ENCODE data around the gene ITGB3. TPM values are rescaled to one million over a fixed set of nuclear protein-coding genes. Genes with fewer than 3 reads are reported as not detected.

The ITGB3 gene
- total RNA-seq, 3 donors from 2014 or later (not counting 1 experiment from before 2014, with no cell fraction given): 4.2 to 30.6 (median 11.6) TPM

GRCh38 chr17:47295874-47296255 is 42.2 kb downstream of the ITGB3 start:
- no peaks in the 10 kb centered on the region for H3K36me3 ChIP-seq (ENCODE audit: control insufficient read depth, insufficient read depth, low read length)
- H3K27ac ChIP-seq (ENCODE audit: low read length): no peak overlapping the region
- Mint-ChIP-seq H3K4me1 (no peaks in the 10 kb centered on the region), H3K36me3 (no peaks in the 10 kb centered on the region), H3K27ac (no peak overlapping the region), H3K27me3 (ENCODE audit: low read depth in 2 of 2) (peaks cover 0 to 2% of the 10 kb centered on the region in 2 donors), H3K4me3 (no peak overlapping the region), H3K9me3 (no peaks in the 10 kb centered on the region)
- H3K4me3 ChIP-seq (ENCODE audit: low read length): no peak overlapping the region
- H3K9me3 ChIP-seq (ENCODE audit: control insufficient read depth, insufficient read depth, low read length): no peaks in the 10 kb centered on the region
- TF ChIP-seq, protein P1, sequence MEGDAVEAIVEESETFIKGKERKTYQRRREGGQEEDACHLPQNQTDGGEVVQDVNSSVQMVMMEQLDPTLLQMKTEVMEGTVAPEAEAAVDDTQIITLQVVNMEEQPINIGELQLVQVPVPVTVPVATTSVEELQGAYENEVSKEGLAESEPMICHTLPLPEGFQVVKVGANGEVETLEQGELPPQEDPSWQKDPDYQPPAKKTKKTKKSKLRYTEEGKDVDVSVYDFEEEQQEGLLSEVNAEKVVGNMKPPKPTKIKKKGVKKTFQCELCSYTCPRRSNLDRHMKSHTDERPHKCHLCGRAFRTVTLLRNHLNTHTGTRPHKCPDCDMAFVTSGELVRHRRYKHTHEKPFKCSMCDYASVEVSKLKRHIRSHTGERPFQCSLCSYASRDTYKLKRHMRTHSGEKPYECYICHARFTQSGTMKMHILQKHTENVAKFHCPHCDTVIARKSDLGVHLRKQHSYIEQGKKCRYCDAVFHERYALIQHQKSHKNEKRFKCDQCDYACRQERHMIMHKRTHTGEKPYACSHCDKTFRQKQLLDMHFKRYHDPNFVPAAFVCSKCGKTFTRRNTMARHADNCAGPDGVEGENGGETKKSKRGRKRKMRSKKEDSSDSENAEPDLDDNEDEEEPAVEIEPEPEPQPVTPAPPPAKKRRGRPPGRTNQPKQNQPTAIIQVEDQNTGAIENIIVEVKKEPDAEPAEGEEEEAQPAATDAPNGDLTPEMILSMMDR (IDR thresholded peaks at IDR 0.05): no peak
- no peaks in the 10 kb centered on the region for H3K27me3 ChIP-seq (ENCODE audit: control insufficient read depth, insufficient read depth, low read length)
- intact Hi-C loops (cut with micrococcal nuclease): no loop called here
- 91% methylated on average over 6 of the region's 6 CpGs for WGBS (ENCODE audit: insufficient coverage)
- ATAC-seq (no peak), DNase-seq (no peak)
- H3K4me1 ChIP-seq (ENCODE audit: control insufficient read depth, insufficient read depth, low read length): no peaks in the 10 kb centered on the region

DNA sequence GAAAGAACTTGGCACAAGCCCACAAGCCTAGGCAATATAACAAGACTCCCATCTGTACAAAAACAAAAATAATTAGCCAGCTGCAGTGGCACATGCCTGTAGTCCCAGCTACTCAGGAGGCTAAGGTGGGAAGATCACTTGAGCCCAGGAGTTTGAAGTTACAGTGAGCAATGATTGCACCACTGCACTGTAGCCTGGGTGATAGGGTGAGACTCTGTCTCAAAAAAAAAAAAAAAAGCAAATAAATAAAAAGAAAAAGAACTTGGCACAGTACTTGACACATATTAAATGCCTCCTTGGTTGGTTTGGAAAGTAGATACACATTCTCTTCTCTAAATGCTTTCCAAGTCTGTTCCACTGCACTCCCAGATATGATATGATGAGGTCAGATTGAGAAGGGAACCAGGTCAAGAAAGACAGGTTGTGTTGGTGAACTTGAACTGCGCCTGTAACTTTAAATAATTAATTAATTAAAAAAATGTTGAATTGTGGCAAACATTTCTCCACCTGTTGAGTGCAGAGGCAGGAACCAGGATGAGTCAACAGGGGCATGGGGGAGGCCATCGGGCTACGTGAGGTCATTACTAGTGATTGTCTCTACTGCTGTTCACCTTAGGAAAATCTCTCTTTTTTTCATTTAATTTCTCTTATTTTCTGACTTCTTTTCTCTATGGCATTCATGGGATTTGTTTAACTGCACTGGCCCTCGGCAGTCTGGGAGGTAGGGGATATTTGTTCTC is 44.2 kb downstream of the ITGB3 start:
- H3K9me3 ChIP-seq (ENCODE audit: control insufficient read depth, insufficient read depth, low read length): no peaks in the 10 kb centered on the region
- no peak overlapping the region for H3K27ac Mint-ChIP-seq

GRCh38 chr17:47298712-47299111 is 45.1 kb downstream of the ITGB3 start:
- Mint-ChIP-seq H3K9me3 (peaks cover 3 to 4% of the 10 kb centered on the region in 2 donors), H3K27ac (no peak overlapping the region), H3K4me1 (no peaks in the 10 kb centered on the region), H3K36me3 (peaks cover 5% of the 10 kb centered on the region), H3K4me3 (no peak overlapping the region), H3K27me3 (ENCODE audit: low read depth in 2 of 2) (peaks cover 0 to 5% of the 10 kb centered on the region in 2 donors)
- Histone ChIP-seq H3K27me3 (ENCODE audit: control insufficient read depth, insufficient read depth, low read length) (no peaks in the 10 kb centered on the region), H3K4me3 (ENCODE audit: low read length) (no peak overlapping the region), H3K27ac (ENCODE audit: low read length) (no peak overlapping the region), H3K9me3 (ENCODE audit: control insufficient read depth, insufficient read depth, low read length) (no peaks in the 10 kb centered on the region), H3K4me1 (ENCODE audit: control insufficient read depth, insufficient read depth, low read length) (no peaks in the 10 kb centered on the region), H3K36me3 (ENCODE audit: control insufficient read depth, insufficient read depth, low read length) (no peaks in the 10 kb centered on the region)
- intact Hi-C loops (cut with micrococcal nuclease): no loop called here
- 97% methylated on average over 6 of the region's 6 CpGs for WGBS (ENCODE audit: insufficient coverage)
- DNase-seq (no peak), ATAC-seq (no peak)
- TF ChIP-seq, protein P1 (IDR thresholded peaks at IDR 0.05): no peak

More for the DNA sequence above, 44.2 kb downstream of the ITGB3 start:
- Histone ChIP-seq H3K4me3 (ENCODE audit: low read length) (no peak overlapping the region), H3K27me3 (ENCODE audit: control insufficient read depth, insufficient read depth, low read length) (no peaks in the 10 kb centered on the region), H3K27ac (ENCODE audit: low read length) (no peak overlapping the region), H3K4me1 (ENCODE audit: control insufficient read depth, insufficient read depth, low read length) (no peaks in the 10 kb centered on the region), H3K36me3 (ENCODE audit: control insufficient read depth, insufficient read depth, low read length) (no peaks in the 10 kb centered on the region)
- H3K36me3 Mint-ChIP-seq: peaks cover 5% of the 10 kb centered on the region
- 91% methylated on average over 3 of the region's 4 CpGs for WGBS (ENCODE audit: insufficient coverage)
- H3K4me3 Mint-ChIP-seq: no peak overlapping the region
- peaks cover 3 to 4% of the 10 kb centered on the region in 2 donors for H3K9me3 Mint-ChIP-seq
- H3K4me1 Mint-ChIP-seq: no peaks in the 10 kb centered on the region
- TF ChIP-seq, protein P1 (IDR thresholded peaks at IDR 0.05): no peak
- peaks cover 0 to 5% of the 10 kb centered on the region in 2 donors for H3K27me3 Mint-ChIP-seq (ENCODE audit: low read depth in 2 of 2)
- no peak for DNase-seq
- intact Hi-C loops (cut with micrococcal nuclease): no loop called here
- no peak for ATAC-seq
